WTC11 (cell line): Measurements from ENCODE around the gene ZNF285. TPM values are rescaled to one million over a fixed set of nuclear protein-coding genes. Genes with fewer than 3 reads are reported as not detected.

Experiments
- ATAC-seq: fragments of 200-7000 bp; cut with Tn5 transposase; 2 replicates; pipeline ENCODE4 v1.10.0; 2021; ENCODE audit warnings: mild to moderate bottlenecking, moderate library complexity
- CTCF ChIA-PET: fragments of 300-600 bp; sonication (Branson Sonifier 250); formaldehyde crosslinking; loops from one replicate; lab custom pipeline; 2021; ENCODE audit warnings: antibody characterized with exemption; lab: Charles Lee
- POLR2A ChIA-PET: fragments of 350-600 bp; sonication (Branson Sonifier 250); formaldehyde crosslinking; loops from one replicate; lab custom pipeline; 2021; ENCODE audit warnings: antibody characterized with exemption; lab: Charles Lee
- DNase-seq: peaks from one replicate; pipeline ENCODE4 v3.0.0; 2021; ENCODE audit warnings: low spot score
- H3K27ac Mint-ChIP-seq: 2 replicates; pipeline ENCODE4 v1.8.0; 2021; ENCODE audit warnings: mixed read lengths
- H3K27me3 Mint-ChIP-seq: 2 replicates; pipeline ENCODE4 v1.8.0; 2021; ENCODE audit warnings: low read depth, mild to moderate bottlenecking, moderate library complexity, mixed read lengths
- H3K36me3 Mint-ChIP-seq: 2 replicates; pipeline ENCODE4 v1.8.0; 2021; ENCODE audit warnings: mixed read lengths
- H3K4me1 Mint-ChIP-seq: 2 replicates; pipeline ENCODE4 v1.8.0; 2022; ENCODE audit warnings: mixed read lengths
- H3K4me3 Mint-ChIP-seq: 2 replicates; pipeline ENCODE4 v1.8.0; 2021; ENCODE audit warnings: mild to moderate bottlenecking, moderate library complexity, mixed read lengths
- H3K9me3 Mint-ChIP-seq: 2 replicates; pipeline ENCODE4 v1.8.0; 2021; ENCODE audit warnings: mixed read lengths
- E2F5 ChIP-seq: sonication (generic); formaldehyde crosslinking; IDR thresholded peaks from 2 replicates; pipeline ENCODE4 v1.8.1; 2022; ENCODE audit warnings: mild to moderate bottlenecking, moderate library complexity, missing genetic modification reagents
- ELF4 ChIP-seq: sonication (generic); formaldehyde crosslinking; IDR thresholded peaks from 2 replicates; pipeline ENCODE4 v1.8.1; 2022; ENCODE audit warnings: low read depth, mild to moderate bottlenecking, moderate library complexity, missing genetic modification reagents
- ETV6 ChIP-seq: sonication (generic); formaldehyde crosslinking; IDR thresholded peaks from 2 replicates; pipeline ENCODE4 v1.8.1; 2022; ENCODE audit warnings: mild to moderate bottlenecking, missing genetic modification reagents
- GABPB1 ChIP-seq: sonication (generic); formaldehyde crosslinking; IDR thresholded peaks from 2 replicates; pipeline ENCODE4 v1.8.1; 2023; ENCODE audit warnings: mild to moderate bottlenecking, missing genetic modification reagents
- IRF1 ChIP-seq: sonication (generic); formaldehyde crosslinking; IDR thresholded peaks from 2 replicates; pipeline ENCODE4 v1.8.0; 2023; ENCODE audit warnings: missing genetic modification reagents
- JUN ChIP-seq: sonication (generic); formaldehyde crosslinking; IDR thresholded peaks from 2 replicates; pipeline ENCODE4 v1.8.0; 2023; ENCODE audit warnings: mild to moderate bottlenecking, missing genetic modification reagents
- MLX ChIP-seq: sonication (generic); formaldehyde crosslinking; IDR thresholded peaks from 2 replicates; pipeline ENCODE4 v1.8.1; 2023; ENCODE audit warnings: mild to moderate bottlenecking, missing genetic modification reagents, moderate library complexity
- MXD4 ChIP-seq: fragments of 250-450 bp; sonication (Bioruptor Pico); IDR thresholded peaks from 2 replicates; pipeline ENCODE4 v1.8.0; 2021; ENCODE audit warnings: mild to moderate bottlenecking, moderate library complexity, borderline replicate concordance
- NR3C1 ChIP-seq: sonication (generic); formaldehyde crosslinking; conservative IDR thresholded peaks from 2 replicates; pipeline ENCODE4 v1.8.1; 2023; ENCODE audit warnings: low read depth, mild to moderate bottlenecking, missing genetic modification reagents
- PRRX2 ChIP-seq: fragments of 250-450 bp; sonication (Bioruptor Pico); IDR thresholded peaks from 2 replicates; pipeline ENCODE4 v1.8.0; 2021; ENCODE audit warnings: mild to moderate bottlenecking
- RELA ChIP-seq: sonication (generic); formaldehyde crosslinking; IDR thresholded peaks from 2 replicates; pipeline ENCODE4 v1.8.1; 2022; ENCODE audit warnings: missing genetic modification reagents, mild to moderate bottlenecking, borderline replicate concordance
- RORB ChIP-seq: fragments of 250-450 bp; sonication (Bioruptor Pico); IDR thresholded peaks from 2 replicates; pipeline ENCODE4 v1.9.0; 2021; ENCODE audit warnings: mild to moderate bottlenecking
- SMAD3 ChIP-seq: sonication (generic); formaldehyde crosslinking; IDR thresholded peaks from 2 replicates; pipeline ENCODE4 v1.8.0; 2022; ENCODE audit warnings: missing genetic modification reagents, mild to moderate bottlenecking, borderline replicate concordance
- SMAD4 ChIP-seq: sonication (generic); formaldehyde crosslinking; IDR thresholded peaks from 2 replicates; pipeline ENCODE4 v1.8.0; 2022; ENCODE audit warnings: mild to moderate bottlenecking, missing genetic modification reagents
- TEAD1 ChIP-seq: sonication (generic); formaldehyde crosslinking; IDR thresholded peaks from 2 replicates; pipeline ENCODE4 v1.8.0; 2022; ENCODE audit warnings: mild to moderate bottlenecking, missing genetic modification reagents
- USF1 ChIP-seq: sonication (generic); formaldehyde crosslinking; IDR thresholded peaks from 2 replicates; pipeline ENCODE4 v1.8.0; 2022; ENCODE audit warnings: mild to moderate bottlenecking, missing genetic modification reagents
- USF2 ChIP-seq: sonication (generic); formaldehyde crosslinking; IDR thresholded peaks from 2 replicates; pipeline ENCODE4 v1.8.1; 2023; ENCODE audit warnings: mild to moderate bottlenecking, missing genetic modification reagents, moderate library complexity
- ZNF281 ChIP-seq: sonication (generic); formaldehyde crosslinking; IDR thresholded peaks from 2 replicates; pipeline ENCODE4 v1.8.0; 2023; ENCODE audit warnings: mild to moderate bottlenecking, missing genetic modification reagents
- ZSCAN18 ChIP-seq: fragments of 250-450 bp; sonication (Bioruptor Pico); IDR thresholded peaks from 2 replicates; pipeline ENCODE4 v2.1.2; 2022; ENCODE audit warnings: mild to moderate bottlenecking, moderate library complexity
- total RNA-seq: library from RNA; stranded (reverse); gene quantifications from 3 replicates; pipeline ENCODE4 v1.2.3, GENCODE V29; 2021

Gene ZNF285
- total RNA-seq, 1 experiment from 2014 or later = 1.6 TPM

GRCh38 chr19:44356383-44357111 is 44.9 kb downstream of the ZNF285 start, which contains the start of gene ZNF112:
Gene ZNF112 (minus strand): TSS chr19:44356680. CDS start chr19:44340539, 16,141 bp downstream.
- peaks cover 22% of the 10 kb centered on the region for H3K36me3 Mint-ChIP-seq
- peaks cover 5% of the 10 kb centered on the region for H3K27me3 Mint-ChIP-seq
- peaks cover 14% of the 10 kb centered on the region for H3K4me1 Mint-ChIP-seq
- H3K9me3 Mint-ChIP-seq = peaks cover 60% of the 10 kb centered on the region
- H3K27ac Mint-ChIP-seq = no peak within 1 kb of the TSS; the same call in 1 of the 2 replicates
- TF ChIP-seq TEAD1 (CRISPR knock-in tag) (0 out of 2 replicates have a peak, but pooled peaks have one; percentile 21), GABPB1 (CRISPR knock-in tag) (peak; percentile 69; the same call in 1 of the 2 replicates), SMAD3 (no peak), USF1 (CRISPR knock-in tag) (no peak), E2F5 (CRISPR knock-in tag) (no peak), RORB (CRISPR knock-in tag) (no peak)
- POLR2A ChIA-PET = no interaction called here
- DNase-seq (peak; percentile 91), ATAC-seq (peak; percentile 100)
- peak within 1 kb of the TSS; percentile 91 for H3K4me3 Mint-ChIP-seq
- CTCF ChIA-PET = no interaction called here

GRCh38 chr19:44346556-44346955 is 54.9 kb downstream of the ZNF285 start:
- Mint-ChIP-seq H3K4me3 (no peak overlapping the region), H3K27ac (no peak overlapping the region), H3K4me1 (no peaks in the 10 kb centered on the region), H3K27me3 (no peaks in the 10 kb centered on the region), H3K36me3 (peaks cover 46% of the 10 kb centered on the region), H3K9me3 (peaks cover 82% of the 10 kb centered on the region)
- ChIA-PET POLR2A (no interaction called here), CTCF (no interaction called here)
- no peak for ATAC-seq
- TF ChIP-seq SMAD4 (CRISPR knock-in tag) (no peak), USF2 (CRISPR knock-in tag) (no peak), E2F5 (CRISPR knock-in tag) (no peak), JUN (CRISPR knock-in tag) (no peak), ZSCAN18 (no peak), ETV6 (CRISPR knock-in tag) (no peak), TEAD1 (CRISPR knock-in tag) (no peak), ELF4 (CRISPR knock-in tag) (no peak)
- no peak for DNase-seq

- Mint-ChIP-seq H3K9me3 (peaks cover 83% of the 10 kb centered on the region), H3K27ac (no peak overlapping the region), H3K4me1 (no peaks in the 10 kb centered on the region), H3K4me3 (no peak overlapping the region), H3K27me3 (no peaks in the 10 kb centered on the region), H3K36me3 (peaks cover 52% of the 10 kb centered on the region)
- no peak for DNase-seq
- no peak for ATAC-seq
- ChIA-PET POLR2A (no interaction called here), CTCF (no interaction called here)
- no peak for TF ChIP-seq NR3C1 (CRISPR knock-in tag)
- no peak for TF ChIP-seq PRRX2 (CRISPR knock-in tag)
- TF ChIP-seq RORB (CRISPR knock-in tag) = no peak
- no peak for TF ChIP-seq MLX
- TF ChIP-seq ZNF281 (CRISPR knock-in tag) = no peak
- no peak for TF ChIP-seq MXD4
- no peak for TF ChIP-seq RELA (CRISPR knock-in tag)
- TF ChIP-seq E2F5 (CRISPR knock-in tag) = no peak
- TF ChIP-seq IRF1 (CRISPR knock-in tag) = no peak
Measured at GRCh38 chr19:44345959-44346358, 55.4 kb downstream of the ZNF285 start.
